Measurements from ENCODE around the gene PCSK7. TPM values are rescaled to one million over a fixed set of nuclear protein-coding genes. Genes with fewer than 3 reads are reported as not detected.

The PCSK7 gene
- total RNA-seq, 1 experiment from 2014 or later, result 30.0 TPM

DNA sequence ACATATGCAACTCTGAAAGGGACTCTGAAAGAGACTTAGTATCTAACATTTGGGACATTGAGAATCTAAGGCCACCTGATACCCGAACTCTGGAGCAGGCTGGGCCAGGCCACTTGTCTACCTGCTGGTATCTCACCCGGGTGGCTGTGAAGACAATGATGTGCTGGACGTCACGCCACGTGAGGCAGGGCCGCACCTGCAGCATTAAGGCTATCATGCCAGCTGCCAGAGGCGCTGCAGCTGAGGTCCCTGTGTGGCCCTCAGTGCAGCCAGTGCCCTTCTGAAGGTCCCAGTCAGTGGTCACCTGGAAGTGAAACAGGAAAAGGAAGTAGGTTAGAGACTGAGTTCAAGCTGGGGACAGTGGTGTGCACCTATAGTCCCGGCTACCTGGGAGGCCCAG is 12.4 kb downstream of the PCSK7 start:
- CTCF ChIA-PET, result no interaction called here
- no peak overlapping the region for H3K9ac ChIP-seq (ENCODE audit: low read length)
- POLR2A ChIA-PET, result no interaction called here

More for the DNA sequence above, 12.4 kb downstream of the PCSK7 start:
- H3K4me1 ChIP-seq (ENCODE audit: control insufficient read depth in 1 of 2, insufficient read depth in 2 of 2, low read length in 2 of 2), result peaks cover 10 to 20% of the 10 kb centered on the region in 2 experiments
- no peak overlapping the region for H3K4me2 ChIP-seq (ENCODE audit: low read length)
- H3K27ac ChIP-seq (ENCODE audit: low read depth, low read length), result no peak overlapping the region
- no peaks in the 10 kb centered on the region for H3K79me2 ChIP-seq (ENCODE audit: insufficient read depth, low read length)
- intact Hi-C loops (cut with micrococcal nuclease), result no loop called here
- no peaks in the 10 kb centered on the region for H3K27me3 ChIP-seq (ENCODE audit: insufficient read depth, low read length)
- no peak for DNase-seq (ENCODE audit: low read depth, low spot score)
- RAD21 ChIA-PET (ENCODE audit: low non-redundant PET in 1 of 2, low total read pairs in 2 of 2, uncharacterized antibody in 2 of 2, unreplicated experiment in 2 of 2), result no interaction called here
- BruUV-seq (replicated peaks), result no TSS peak
- no peaks in the 10 kb centered on the region for H3K9me2 ChIP-seq (ENCODE audit: insufficient read depth)
- H3K36me3 ChIP-seq (ENCODE audit: control insufficient read depth in 1 of 2, insufficient read depth in 2 of 2, low read length in 2 of 2), result peaks cover 9 to 17% of the 10 kb centered on the region in 2 experiments; a peak in 3 of 4 replicates
- no peak overlapping the region for H3K4me3 ChIP-seq (replicated peaks in 1 of 2; ENCODE audit: low read depth in 1 of 2, low read length in 2 of 2)
- H3K9me3 ChIP-seq (ENCODE audit: control insufficient read depth in 1 of 2, insufficient read depth in 1 of 2, low read depth in 1 of 2, low read length in 2 of 2), result no peaks in the 10 kb centered on the region
- H2AFZ ChIP-seq (ENCODE audit: low read depth, low read length, poor library complexity, severe bottlenecking), result no peak overlapping the region
- no peak for TF ChIP-seq MAX (IDR thresholded peaks at IDR 0.05)
- no peak for TF ChIP-seq CBX3 (IDR thresholded peaks at IDR 0.05; ENCODE audit: low read depth)
- no peak for TF ChIP-seq EZH2 (IDR thresholded peaks at IDR 0.05)
- TF ChIP-seq, protein P1, sequence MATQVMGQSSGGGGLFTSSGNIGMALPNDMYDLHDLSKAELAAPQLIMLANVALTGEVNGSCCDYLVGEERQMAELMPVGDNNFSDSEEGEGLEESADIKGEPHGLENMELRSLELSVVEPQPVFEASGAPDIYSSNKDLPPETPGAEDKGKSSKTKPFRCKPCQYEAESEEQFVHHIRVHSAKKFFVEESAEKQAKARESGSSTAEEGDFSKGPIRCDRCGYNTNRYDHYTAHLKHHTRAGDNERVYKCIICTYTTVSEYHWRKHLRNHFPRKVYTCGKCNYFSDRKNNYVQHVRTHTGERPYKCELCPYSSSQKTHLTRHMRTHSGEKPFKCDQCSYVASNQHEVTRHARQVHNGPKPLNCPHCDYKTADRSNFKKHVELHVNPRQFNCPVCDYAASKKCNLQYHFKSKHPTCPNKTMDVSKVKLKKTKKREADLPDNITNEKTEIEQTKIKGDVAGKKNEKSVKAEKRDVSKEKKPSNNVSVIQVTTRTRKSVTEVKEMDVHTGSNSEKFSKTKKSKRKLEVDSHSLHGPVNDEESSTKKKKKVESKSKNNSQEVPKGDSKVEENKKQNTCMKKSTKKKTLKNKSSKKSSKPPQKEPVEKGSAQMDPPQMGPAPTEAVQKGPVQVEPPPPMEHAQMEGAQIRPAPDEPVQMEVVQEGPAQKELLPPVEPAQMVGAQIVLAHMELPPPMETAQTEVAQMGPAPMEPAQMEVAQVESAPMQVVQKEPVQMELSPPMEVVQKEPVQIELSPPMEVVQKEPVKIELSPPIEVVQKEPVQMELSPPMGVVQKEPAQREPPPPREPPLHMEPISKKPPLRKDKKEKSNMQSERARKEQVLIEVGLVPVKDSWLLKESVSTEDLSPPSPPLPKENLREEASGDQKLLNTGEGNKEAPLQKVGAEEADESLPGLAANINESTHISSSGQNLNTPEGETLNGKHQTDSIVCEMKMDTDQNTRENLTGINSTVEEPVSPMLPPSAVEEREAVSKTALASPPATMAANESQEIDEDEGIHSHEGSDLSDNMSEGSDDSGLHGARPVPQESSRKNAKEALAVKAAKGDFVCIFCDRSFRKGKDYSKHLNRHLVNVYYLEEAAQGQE (IDR thresholded peaks at IDR 0.05; ENCODE audit: low read depth), result no peak
- no peak for TF ChIP-seq EZH2phosphoT487 (IDR thresholded peaks at IDR 0.05; ENCODE audit: borderline replicate concordance)
- no peak for TF ChIP-seq EGR1 (IDR thresholded peaks at IDR 0.05; ENCODE audit: low read depth)
- no peak for ATAC-seq
- no peaks in the 10 kb centered on the region for H4K20me1 ChIP-seq (ENCODE audit: insufficient read depth)
